ENCODE data around the gene TTYH1.
"Not testable (repeated sequence)": the region's sequence is repeated elsewhere in the genome, so short reads cannot be mapped to it uniquely, and the experiment has no call there.

The TTYH1 gene

GRCh38 chr19:54461210-54461609 is 45.9 kb downstream of the TTYH1 start:
- no peak for DNase-seq (ENCODE audit: low read depth)

- DNase-seq (ENCODE audit: low read depth) = no peak
Observed at GRCh38 chr19:54461613-54462012, 46.3 kb downstream of the TTYH1 start.

GRCh38 chr19:54462047-54462654 is 46.9 kb downstream of the TTYH1 start:
- no peak for DNase-seq (ENCODE audit: low read depth)

- DNase-seq (ENCODE audit: low read depth) = peak; percentile 59
Observed at GRCh38 chr19:54462655-54463530, 47.6 kb downstream of the TTYH1 start.

- DNase-seq (ENCODE audit: low read depth) = peak; percentile 99
Observed at GRCh38 chr19:54463531-54464043, 48.3 kb downstream of the TTYH1 start, which contains the start of gene LENG9. Gene LENG9, minus strand, starts transcription at chr19:54463778. Its CDS starts 252 bp downstream, at chr19:54463526.

GRCh38 chr19:54464044-54464629 is 48.9 kb downstream of the TTYH1 start:
- DNase-seq (ENCODE audit: low read depth) = peak; percentile 65

GRCh38 chr19:54464630-54465425 is 49.6 kb downstream of the TTYH1 start:
- peak; percentile 84 for DNase-seq (ENCODE audit: low read depth)

GRCh38 chr19:54465426-54466109 is 50.3 kb downstream of the TTYH1 start:
- no peak for DNase-seq (ENCODE audit: low read depth)

- not testable (repeated sequence) for DNase-seq (ENCODE audit: low read depth)
Observed at GRCh38 chr19:54466110-54466480, 50.8 kb downstream of the TTYH1 start.

GRCh38 chr19:54469496-54469934 is 54.3 kb downstream of the TTYH1 start:
- DNase-seq (ENCODE audit: low read depth) = no peak

- DNase-seq (ENCODE audit: low read depth) = no peak
Observed at GRCh38 chr19:54470276-54470887, 55.1 kb downstream of the TTYH1 start.

- DNase-seq (ENCODE audit: low read depth) = no peak
Observed at GRCh38 chr19:54470991-54471782, 55.9 kb downstream of the TTYH1 start.

- DNase-seq (ENCODE audit: low read depth) = peak; percentile 91
Observed at GRCh38 chr19:54473071-54473891, 58.0 kb downstream of the TTYH1 start, which contains the start of gene CDC42EP5. Gene CDC42EP5, minus strand, starts transcription at chr19:54473296. Its CDS starts 7,749 bp downstream, at chr19:54465547.

- no peak for DNase-seq (ENCODE audit: low read depth)
Observed at GRCh38 chr19:54473892-54474372, 58.7 kb downstream of the TTYH1 start.

GRCh38 chr19:54475706-54476105 is 60.4 kb downstream of the TTYH1 start:
- DNase-seq (ENCODE audit: low read depth) = no peak

- DNase-seq (ENCODE audit: low read depth) = no peak
Observed at GRCh38 chr19:54477650-54478049, 62.4 kb downstream of the TTYH1 start.

- DNase-seq (ENCODE audit: low read depth) = peak; percentile 28
Observed at GRCh38 chr19:54478677-54479266, 63.5 kb downstream of the TTYH1 start.

- no peak for DNase-seq (ENCODE audit: low read depth)
Observed at GRCh38 chr19:54480051-54480450, 64.8 kb downstream of the TTYH1 start.

All from fibroblast of gingiva (primary cell).